ENCODE data around the gene UGT2A2. TPM values are rescaled to one million over a fixed set of nuclear protein-coding genes. Genes with fewer than 3 reads are reported as not detected.
A peak's percentile ranks its signal among the peaks of the same experiment; 100 is the strongest.

The UGT2A2 gene
- total and polyA plus RNA-seq, 2 experiments from 2014 or later, result not detected

DNA sequence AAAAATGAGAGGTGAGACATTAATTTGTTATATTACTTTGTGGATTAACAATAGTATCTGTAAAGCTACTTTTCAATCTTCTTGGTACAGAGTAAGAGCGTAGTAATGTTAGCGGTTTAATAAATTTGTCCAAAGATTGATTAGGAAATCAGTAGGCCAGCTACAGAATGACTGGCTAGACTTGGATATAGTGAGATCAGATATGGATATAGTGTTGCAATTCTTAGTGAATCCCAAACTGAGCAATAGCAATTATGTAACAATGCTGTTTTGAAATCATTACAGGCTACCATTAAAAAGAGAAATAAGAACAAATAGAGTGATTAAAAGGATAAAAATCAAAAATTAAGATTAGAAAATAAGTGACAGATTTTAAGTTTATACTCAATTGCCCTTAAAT lies 847 bp upstream of the UGT2A2 start (continued):
- TF ChIP-seq, protein P1, sequence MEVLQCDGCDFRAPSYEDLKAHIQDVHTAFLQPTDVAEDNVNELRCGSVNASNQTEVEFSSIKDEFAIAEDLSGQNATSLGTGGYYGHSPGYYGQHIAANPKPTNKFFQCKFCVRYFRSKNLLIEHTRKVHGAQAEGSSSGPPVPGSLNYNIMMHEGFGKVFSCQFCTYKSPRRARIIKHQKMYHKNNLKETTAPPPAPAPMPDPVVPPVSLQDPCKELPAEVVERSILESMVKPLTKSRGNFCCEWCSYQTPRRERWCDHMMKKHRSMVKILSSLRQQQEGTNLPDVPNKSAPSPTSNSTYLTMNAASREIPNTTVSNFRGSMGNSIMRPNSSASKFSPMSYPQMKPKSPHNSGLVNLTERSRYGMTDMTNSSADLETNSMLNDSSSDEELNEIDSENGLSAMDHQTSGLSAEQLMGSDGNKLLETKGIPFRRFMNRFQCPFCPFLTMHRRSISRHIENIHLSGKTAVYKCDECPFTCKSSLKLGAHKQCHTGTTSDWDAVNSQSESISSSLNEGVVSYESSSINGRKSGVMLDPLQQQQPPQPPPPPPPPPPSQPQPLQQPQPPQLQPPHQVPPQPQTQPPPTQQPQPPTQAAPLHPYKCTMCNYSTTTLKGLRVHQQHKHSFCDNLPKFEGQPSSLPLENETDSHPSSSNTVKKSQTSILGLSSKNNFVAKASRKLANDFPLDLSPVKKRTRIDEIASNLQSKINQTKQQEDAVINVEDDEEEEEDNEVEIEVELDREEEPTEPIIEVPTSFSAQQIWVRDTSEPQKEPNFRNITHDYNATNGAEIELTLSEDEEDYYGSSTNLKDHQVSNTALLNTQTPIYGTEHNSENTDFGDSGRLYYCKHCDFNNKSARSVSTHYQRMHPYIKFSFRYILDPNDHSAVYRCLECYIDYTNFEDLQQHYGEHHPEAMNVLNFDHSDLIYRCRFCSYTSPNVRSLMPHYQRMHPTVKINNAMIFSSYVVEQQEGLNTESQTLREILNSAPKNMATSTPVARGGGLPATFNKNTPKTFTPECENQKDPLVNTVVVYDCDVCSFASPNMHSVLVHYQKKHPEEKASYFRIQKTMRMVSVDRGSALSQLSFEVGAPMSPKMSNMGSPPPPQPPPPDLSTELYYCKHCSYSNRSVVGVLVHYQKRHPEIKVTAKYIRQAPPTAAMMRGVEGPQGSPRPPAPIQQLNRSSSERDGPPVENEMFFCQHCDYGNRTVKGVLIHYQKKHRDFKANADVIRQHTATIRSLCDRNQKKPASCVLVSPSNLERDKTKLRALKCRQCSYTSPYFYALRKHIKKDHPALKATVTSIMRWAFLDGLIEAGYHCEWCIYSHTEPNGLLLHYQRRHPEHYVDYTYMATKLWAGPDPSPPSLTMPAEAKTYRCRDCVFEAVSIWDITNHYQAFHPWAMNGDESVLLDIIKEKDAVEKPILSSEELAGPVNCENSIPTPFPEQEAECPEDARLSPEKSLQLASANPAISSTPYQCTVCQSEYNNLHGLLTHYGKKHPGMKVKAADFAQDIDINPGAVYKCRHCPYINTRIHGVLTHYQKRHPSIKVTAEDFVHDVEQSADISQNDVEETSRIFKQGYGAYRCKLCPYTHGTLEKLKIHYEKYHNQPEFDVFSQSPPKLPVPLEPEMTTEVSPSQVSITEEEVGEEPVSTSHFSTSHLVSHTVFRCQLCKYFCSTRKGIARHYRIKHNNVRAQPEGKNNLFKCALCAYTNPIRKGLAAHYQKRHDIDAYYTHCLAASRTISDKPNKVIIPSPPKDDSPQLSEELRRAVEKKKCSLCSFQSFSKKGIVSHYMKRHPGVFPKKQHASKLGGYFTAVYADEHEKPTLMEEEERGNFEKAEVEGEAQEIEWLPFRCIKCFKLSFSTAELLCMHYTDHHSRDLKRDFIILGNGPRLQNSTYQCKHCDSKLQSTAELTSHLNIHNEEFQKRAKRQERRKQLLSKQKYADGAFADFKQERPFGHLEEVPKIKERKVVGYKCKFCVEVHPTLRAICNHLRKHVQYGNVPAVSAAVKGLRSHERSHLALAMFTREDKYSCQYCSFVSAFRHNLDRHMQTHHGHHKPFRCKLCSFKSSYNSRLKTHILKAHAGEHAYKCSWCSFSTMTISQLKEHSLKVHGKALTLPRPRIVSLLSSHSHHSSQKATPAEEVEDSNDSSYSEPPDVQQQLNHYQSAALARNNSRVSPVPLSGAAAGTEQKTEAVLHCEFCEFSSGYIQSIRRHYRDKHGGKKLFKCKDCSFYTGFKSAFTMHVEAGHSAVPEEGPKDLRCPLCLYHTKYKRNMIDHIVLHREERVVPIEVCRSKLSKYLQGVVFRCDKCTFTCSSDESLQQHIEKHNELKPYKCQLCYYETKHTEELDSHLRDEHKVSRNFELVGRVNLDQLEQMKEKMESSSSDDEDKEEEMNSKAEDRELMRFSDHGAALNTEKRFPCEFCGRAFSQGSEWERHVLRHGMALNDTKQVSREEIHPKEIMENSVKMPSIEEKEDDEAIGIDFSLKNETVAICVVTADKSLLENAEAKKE (CRISPR knock-in tag; IDR thresholded peaks at IDR 0.05), result no peak
- TF ChIP-seq NANOG (IDR thresholded peaks at IDR 0.05; ENCODE audit: borderline replicate concordance) (no peak), POLR2AphosphoS5 (IDR thresholded peaks at IDR 0.05; ENCODE audit: low read depth) (no peak), ZNF331 (CRISPR knock-in tag; IDR thresholded peaks at IDR 0.05; ENCODE audit: low read depth) (no peak)

DNA sequence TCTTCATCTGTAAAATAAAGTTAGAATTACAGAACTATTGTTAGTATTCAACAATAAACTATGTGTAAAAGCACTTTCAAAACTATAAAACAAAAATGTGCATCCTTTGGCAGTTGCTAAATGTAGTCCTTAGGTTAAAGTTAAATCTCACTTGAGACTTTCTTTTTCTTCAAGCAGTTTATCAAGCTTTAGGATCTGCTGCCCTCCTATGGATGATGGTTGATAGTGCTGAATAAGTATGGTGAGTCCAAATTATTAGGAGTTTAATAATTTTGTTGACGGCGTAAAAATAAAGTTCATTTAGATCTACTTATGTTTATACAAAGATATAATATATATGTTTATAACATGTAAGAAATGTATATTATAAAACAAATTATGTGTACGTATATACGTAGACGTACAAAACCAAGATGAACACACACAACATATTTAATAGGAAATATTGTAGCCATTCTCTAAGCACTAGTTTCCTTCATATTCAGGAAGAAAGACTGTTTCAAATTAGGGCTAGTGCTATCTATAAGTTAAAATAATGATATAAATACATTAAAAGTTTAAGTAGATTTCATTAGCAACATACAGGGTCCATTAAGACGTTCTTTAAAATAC lies 22.3 kb downstream of the UGT2A2 start:
- H3K4me1 Mint-ChIP-seq, result no peaks in the 10 kb centered on the region
- H3K4me1 ChIP-seq (ENCODE audit: insufficient read depth), result no peaks in the 10 kb centered on the region
- H3K27ac ChIP-seq (ENCODE audit: low read depth), result no peak overlapping the region
- H3K4me2 ChIP-seq, result no peak overlapping the region
- no peaks in the 10 kb centered on the region for H4K20me1 ChIP-seq (replicated peaks; ENCODE audit: insufficient read depth)
- no peak overlapping the region for H3K4me3 ChIP-seq
- no peak overlapping the region for H3K27ac Mint-ChIP-seq
- H3K4me3 Mint-ChIP-seq, result no peak overlapping the region
- ATAC-seq, result no peak
- peaks cover 2% of the 10 kb centered on the region; the same call in 1 of the 3 replicates for H3K9me3 Mint-ChIP-seq
- no peaks in the 10 kb centered on the region for H3F3A ChIP-seq (replicated peaks; ENCODE audit: low read depth)
- H2AFZ ChIP-seq, result no peak overlapping the region
- H3K36me3 ChIP-seq (ENCODE audit: insufficient read depth), result no peaks in the 10 kb centered on the region
- H3K36me3 Mint-ChIP-seq (ENCODE audit: low read depth), result no peaks in the 10 kb centered on the region; the same call in 2 of the 3 replicates
- H3K27me3 Mint-ChIP-seq (ENCODE audit: insufficient read depth, low read depth, poor library complexity), result no peaks in the 10 kb centered on the region
- H3K9me2 ChIP-seq (ENCODE audit: insufficient read depth), result no peaks in the 10 kb centered on the region
- peak; percentile 71 for DNase-seq (ENCODE audit: low spot score)
- H3K27me3 ChIP-seq (ENCODE audit: insufficient read depth), result no peaks in the 10 kb centered on the region
- no peaks in the 10 kb centered on the region for H3K79me2 ChIP-seq (replicated peaks; ENCODE audit: insufficient read depth)
- TF ChIP-seq NANOG (IDR thresholded peaks at IDR 0.05; ENCODE audit: borderline replicate concordance) (no peak), EZH2 (IDR thresholded peaks at IDR 0.05; ENCODE audit: low read depth, unreplicated experiment) (no peak), ZNF114 (CRISPR knock-in tag; IDR thresholded peaks at IDR 0.05) (no peak)
- TF ChIP-seq, protein P2, sequence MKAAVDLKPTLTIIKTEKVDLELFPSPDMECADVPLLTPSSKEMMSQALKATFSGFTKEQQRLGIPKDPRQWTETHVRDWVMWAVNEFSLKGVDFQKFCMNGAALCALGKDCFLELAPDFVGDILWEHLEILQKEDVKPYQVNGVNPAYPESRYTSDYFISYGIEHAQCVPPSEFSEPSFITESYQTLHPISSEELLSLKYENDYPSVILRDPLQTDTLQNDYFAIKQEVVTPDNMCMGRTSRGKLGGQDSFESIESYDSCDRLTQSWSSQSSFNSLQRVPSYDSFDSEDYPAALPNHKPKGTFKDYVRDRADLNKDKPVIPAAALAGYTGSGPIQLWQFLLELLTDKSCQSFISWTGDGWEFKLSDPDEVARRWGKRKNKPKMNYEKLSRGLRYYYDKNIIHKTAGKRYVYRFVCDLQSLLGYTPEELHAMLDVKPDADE (IDR thresholded peaks at IDR 0.05), result no peak
- TF ChIP-seq, protein P1 (CRISPR knock-in tag; IDR thresholded peaks at IDR 0.05), result no peak
